Adipocyte (in vitro differentiated cells): Measurements from ENCODE around the gene ANGPTL8.
A peak's percentile ranks its signal among the peaks of the same experiment; 100 is the strongest.

Experiments
- DNase-seq: peaks from one replicate; pipeline ENCODE4 v3.0.0-alpha.2; 2015; ENCODE audit warnings: low read depth
- H3K27me3 ChIP-seq: replicated peaks from 2 replicates; pipeline ENCODE4 v1.7.0; 2013; ENCODE audit warnings: mild to moderate bottlenecking, low read length, moderate library complexity; ENCODE audit not compliant: control insufficient read depth, insufficient read depth
- H3K36me3 ChIP-seq: 2 replicates; pipeline ENCODE4 v1.7.0; 2013; ENCODE audit warnings: low read length, mild to moderate bottlenecking, moderate library complexity; ENCODE audit not compliant: control insufficient read depth, insufficient read depth, severe bottlenecking
- H3K4me1 ChIP-seq: 2 replicates; pipeline ENCODE4 v1.7.0; 2013; ENCODE audit warnings: mild to moderate bottlenecking, low read length, moderate library complexity; ENCODE audit not compliant: control insufficient read depth, insufficient read depth
- H3K4me3 ChIP-seq: 2 replicates; pipeline ENCODE4 v1.7.0; 2013; ENCODE audit warnings: mild to moderate bottlenecking, low read length, moderate library complexity
- H3K9ac ChIP-seq: 2 replicates; pipeline ENCODE4 v1.7.0; 2013; ENCODE audit warnings: mild to moderate bottlenecking, low read length, moderate library complexity
- H3K9me3 ChIP-seq: 2 replicates; pipeline ENCODE4 v1.7.0; 2013; ENCODE audit warnings: mild to moderate bottlenecking, low read length, moderate library complexity; ENCODE audit not compliant: control insufficient read depth

Gene ANGPTL8

GRCh38 chr19:11265785-11266236 is 26.4 kb downstream of the ANGPTL8 start:
- peaks cover 3% of the 10 kb centered on the region for H3K4me1 ChIP-seq
- no peak overlapping the region for H3K9ac ChIP-seq
- DNase-seq = peak; percentile 9
- H3K36me3 ChIP-seq = no peaks in the 10 kb centered on the region
- H3K9me3 ChIP-seq = no peaks in the 10 kb centered on the region
- H3K27me3 ChIP-seq = no peaks in the 10 kb centered on the region
- H3K4me3 ChIP-seq = no peak overlapping the region

- Histone ChIP-seq H3K27me3 (no peaks in the 10 kb centered on the region), H3K4me1 (no peaks in the 10 kb centered on the region), H3K9me3 (no peaks in the 10 kb centered on the region), H3K9ac (no peak overlapping the region), H3K36me3 (no peaks in the 10 kb centered on the region), H3K4me3 (no peak overlapping the region)
- no peak for DNase-seq
Observed at GRCh38 chr19:11267316-11268085, 28.1 kb downstream of the ANGPTL8 start.

- Histone ChIP-seq H3K4me1 (no peaks in the 10 kb centered on the region), H3K27me3 (no peaks in the 10 kb centered on the region), H3K9ac (no peak overlapping the region), H3K9me3 (no peaks in the 10 kb centered on the region), H3K36me3 (no peaks in the 10 kb centered on the region), H3K4me3 (no peak overlapping the region)
- peak; percentile 15 for DNase-seq
Observed at GRCh38 chr19:11268783-11269267, 29.4 kb downstream of the ANGPTL8 start.

- Histone ChIP-seq H3K4me3 (no peak overlapping the region), H3K36me3 (no peaks in the 10 kb centered on the region), H3K9ac (no peak overlapping the region), H3K4me1 (no peaks in the 10 kb centered on the region), H3K9me3 (no peaks in the 10 kb centered on the region), H3K27me3 (no peaks in the 10 kb centered on the region)
- no peak for DNase-seq
Observed at GRCh38 chr19:11269408-11269807, 30.0 kb downstream of the ANGPTL8 start.

GRCh38 chr19:11273296-11273695 is 33.9 kb downstream of the ANGPTL8 start:
- no peaks in the 10 kb centered on the region for H3K4me1 ChIP-seq
- DNase-seq = no peak
- no peaks in the 10 kb centered on the region for H3K36me3 ChIP-seq
- no peaks in the 10 kb centered on the region for H3K9me3 ChIP-seq
- H3K9ac ChIP-seq = no peak overlapping the region
- no peak overlapping the region for H3K4me3 ChIP-seq
- H3K27me3 ChIP-seq = no peaks in the 10 kb centered on the region

GRCh38 chr19:11273989-11274388 is 34.6 kb downstream of the ANGPTL8 start:
- Histone ChIP-seq H3K4me3 (no peak overlapping the region), H3K4me1 (no peaks in the 10 kb centered on the region), H3K9ac (no peak overlapping the region), H3K9me3 (no peaks in the 10 kb centered on the region), H3K36me3 (no peaks in the 10 kb centered on the region), H3K27me3 (no peaks in the 10 kb centered on the region)
- DNase-seq = no peak

- Histone ChIP-seq H3K4me3 (no peak overlapping the region), H3K27me3 (no peaks in the 10 kb centered on the region), H3K4me1 (no peaks in the 10 kb centered on the region), H3K36me3 (no peaks in the 10 kb centered on the region), H3K9me3 (no peaks in the 10 kb centered on the region), H3K9ac (no peak overlapping the region)
- DNase-seq = no peak
Observed at GRCh38 chr19:11274533-11275086, 35.2 kb downstream of the ANGPTL8 start.

- no peaks in the 10 kb centered on the region for H3K4me1 ChIP-seq
- H3K9me3 ChIP-seq = no peaks in the 10 kb centered on the region
- no peak overlapping the region for H3K9ac ChIP-seq
- H3K27me3 ChIP-seq = peaks cover 3% of the 10 kb centered on the region
- no peak for DNase-seq
- H3K36me3 ChIP-seq = no peaks in the 10 kb centered on the region
- no peak overlapping the region for H3K4me3 ChIP-seq
Observed at GRCh38 chr19:11278670-11279069, 39.3 kb downstream of the ANGPTL8 start.

- Histone ChIP-seq H3K9me3 (no peaks in the 10 kb centered on the region), H3K36me3 (no peaks in the 10 kb centered on the region), H3K9ac (no peak overlapping the region), H3K4me1 (no peaks in the 10 kb centered on the region), H3K27me3 (peaks cover 3% of the 10 kb centered on the region), H3K4me3 (no peak overlapping the region)
- DNase-seq = no peak
Observed at GRCh38 chr19:11279505-11280236, 40.3 kb downstream of the ANGPTL8 start.

GRCh38 chr19:11281356-11282049 is 42.1 kb downstream of the ANGPTL8 start:
- no peak overlapping the region for H3K4me3 ChIP-seq
- peaks cover 3% of the 10 kb centered on the region for H3K27me3 ChIP-seq
- H3K9me3 ChIP-seq = no peaks in the 10 kb centered on the region
- H3K4me1 ChIP-seq = no peaks in the 10 kb centered on the region
- DNase-seq = peak; percentile 42
- no peak overlapping the region for H3K9ac ChIP-seq
- H3K36me3 ChIP-seq = no peaks in the 10 kb centered on the region

GRCh38 chr19:11284515-11284914 is 45.1 kb downstream of the ANGPTL8 start:
- Histone ChIP-seq H3K36me3 (no peaks in the 10 kb centered on the region), H3K9ac (no peak overlapping the region), H3K27me3 (peaks cover 3% of the 10 kb centered on the region), H3K9me3 (no peaks in the 10 kb centered on the region), H3K4me3 (no peak overlapping the region), H3K4me1 (no peaks in the 10 kb centered on the region)
- no peak for DNase-seq
